ENCODE results near the gene TBC1D9.
"Not testable (repeated sequence)": the region's sequence is repeated elsewhere in the genome, so short reads cannot be mapped to it uniquely, and the experiment has no call there.

- TF ChIP-seq CTCF, POLR2A (IDR thresholded peaks at IDR 0.05): not testable (repeated sequence)
These were observed 26.6 kb upstream of the TBC1D9 start for GRCh38 chr4:140782787-140783186.
